WTC11 (cell line): Measurements from ENCODE around the gene DTNB. TPM values are rescaled to one million over a fixed set of nuclear protein-coding genes. Genes with fewer than 3 reads are reported as not detected.

ENCODE experiments used
- ATAC-seq: fragments of 200-7000 bp; cut with Tn5 transposase; 2 replicates; pipeline ENCODE4 v1.10.0; 2021; ENCODE audit warnings: mild to moderate bottlenecking, moderate library complexity
- CTCF ChIA-PET: fragments of 300-600 bp; sonication (Branson Sonifier 250); formaldehyde crosslinking; loops from one replicate; lab custom pipeline; 2021; ENCODE audit warnings: antibody characterized with exemption; lab: Charles Lee
- POLR2A ChIA-PET: fragments of 350-600 bp; sonication (Branson Sonifier 250); formaldehyde crosslinking; loops from one replicate; lab custom pipeline; 2021; ENCODE audit warnings: antibody characterized with exemption; lab: Charles Lee
- DNase-seq: peaks from one replicate; pipeline ENCODE4 v3.0.0; 2021; ENCODE audit warnings: low spot score
- H3K27ac Mint-ChIP-seq: 2 replicates; pipeline ENCODE4 v1.8.0; 2021; ENCODE audit warnings: mixed read lengths
- H3K27me3 Mint-ChIP-seq: 2 replicates; pipeline ENCODE4 v1.8.0; 2021; ENCODE audit warnings: low read depth, mild to moderate bottlenecking, moderate library complexity, mixed read lengths
- H3K36me3 Mint-ChIP-seq: 2 replicates; pipeline ENCODE4 v1.8.0; 2021; ENCODE audit warnings: mixed read lengths
- H3K4me1 Mint-ChIP-seq: 2 replicates; pipeline ENCODE4 v1.8.0; 2022; ENCODE audit warnings: mixed read lengths
- H3K4me3 Mint-ChIP-seq: 2 replicates; pipeline ENCODE4 v1.8.0; 2021; ENCODE audit warnings: mild to moderate bottlenecking, moderate library complexity, mixed read lengths
- H3K9me3 Mint-ChIP-seq: 2 replicates; pipeline ENCODE4 v1.8.0; 2021; ENCODE audit warnings: mixed read lengths
- CREM ChIP-seq: sonication (generic); formaldehyde crosslinking; IDR thresholded peaks from 2 replicates; pipeline ENCODE4 v1.8.1; 2022; ENCODE audit warnings: mild to moderate bottlenecking, missing genetic modification reagents, moderate library complexity
- FOXP1 ChIP-seq: sonication (generic); formaldehyde crosslinking; IDR thresholded peaks from 2 replicates; pipeline ENCODE4 v1.8.0; 2022; ENCODE audit warnings: missing genetic modification reagents, mild to moderate bottlenecking, moderate library complexity, borderline replicate concordance
- GABPB1 ChIP-seq: sonication (generic); formaldehyde crosslinking; IDR thresholded peaks from 2 replicates; pipeline ENCODE4 v1.8.1; 2023; ENCODE audit warnings: mild to moderate bottlenecking, missing genetic modification reagents
- JUN ChIP-seq: sonication (generic); formaldehyde crosslinking; IDR thresholded peaks from 2 replicates; pipeline ENCODE4 v1.8.0; 2023; ENCODE audit warnings: mild to moderate bottlenecking, missing genetic modification reagents
- KAT7 ChIP-seq: sonication (generic); formaldehyde crosslinking; IDR thresholded peaks from 2 replicates; pipeline ENCODE4 v1.8.1; 2023; ENCODE audit warnings: missing genetic modification reagents, mild to moderate bottlenecking, borderline replicate concordance
- MXD4 ChIP-seq: fragments of 250-450 bp; sonication (Bioruptor Pico); IDR thresholded peaks from 2 replicates; pipeline ENCODE4 v1.8.0; 2021; ENCODE audit warnings: mild to moderate bottlenecking, moderate library complexity, borderline replicate concordance
- NFATC4 ChIP-seq: fragments of 250-450 bp; sonication (Bioruptor Pico); IDR thresholded peaks from 2 replicates; pipeline ENCODE4 v1.9.0; 2021; ENCODE audit warnings: mild to moderate bottlenecking
- NFYB ChIP-seq: sonication (generic); formaldehyde crosslinking; conservative IDR thresholded peaks from 2 replicates; pipeline ENCODE4 v1.8.0; 2022; ENCODE audit warnings: low read depth, missing genetic modification reagents
- RELA ChIP-seq: sonication (generic); formaldehyde crosslinking; IDR thresholded peaks from 2 replicates; pipeline ENCODE4 v1.8.1; 2022; ENCODE audit warnings: missing genetic modification reagents, mild to moderate bottlenecking, borderline replicate concordance
- SOX15 ChIP-seq: fragments of 250-450 bp; sonication (Bioruptor Pico); IDR thresholded peaks from 2 replicates; pipeline ENCODE4 v1.9.0; 2021; ENCODE audit warnings: mild to moderate bottlenecking
- TCF7 ChIP-seq: sonication (generic); formaldehyde crosslinking; IDR thresholded peaks from 2 replicates; pipeline ENCODE4 v1.8.0; 2022; ENCODE audit warnings: mild to moderate bottlenecking, low read depth, missing genetic modification reagents, moderate library complexity
- TEAD1 ChIP-seq: sonication (generic); formaldehyde crosslinking; IDR thresholded peaks from 2 replicates; pipeline ENCODE4 v1.8.0; 2022; ENCODE audit warnings: mild to moderate bottlenecking, missing genetic modification reagents
- ZNF121 ChIP-seq: sonication (generic); formaldehyde crosslinking; IDR thresholded peaks from 2 replicates; pipeline ENCODE4 v1.8.0; 2023; ENCODE audit warnings: missing genetic modification reagents
- ZNF263 ChIP-seq: sonication (generic); formaldehyde crosslinking; IDR thresholded peaks from 2 replicates; pipeline ENCODE4 v1.8.1; 2022; ENCODE audit warnings: low read depth, mild to moderate bottlenecking, moderate library complexity, missing genetic modification reagents
- ZNF396 ChIP-seq: fragments of 250-450 bp; sonication (Bioruptor Pico); IDR thresholded peaks from 2 replicates; pipeline ENCODE4 v1.8.0; 2021; ENCODE audit warnings: mild to moderate bottlenecking, moderate library complexity, borderline replicate concordance
- total RNA-seq: library from RNA; stranded (reverse); gene quantifications from 3 replicates; pipeline ENCODE4 v1.2.3, GENCODE V29; 2021
- TF ChIP-seq, protein P1 (sequence below): fragments of 250-450 bp; sonication (Bioruptor Pico); IDR thresholded peaks from 2 replicates; pipeline ENCODE4 v1.9.0; 2021; ENCODE audit warnings: mild to moderate bottlenecking
- TF ChIP-seq, protein P2 (sequence below): sonication (generic); formaldehyde crosslinking; IDR thresholded peaks from 2 replicates; pipeline ENCODE4 v1.8.0; 2022; ENCODE audit warnings: mild to moderate bottlenecking, missing genetic modification reagents
- TF ChIP-seq, protein P3 (sequence below): sonication (generic); formaldehyde crosslinking; IDR thresholded peaks from 2 replicates; pipeline ENCODE4 v1.8.1; 2022; ENCODE audit warnings: missing genetic modification reagents, borderline replicate concordance
- TF ChIP-seq, protein P4 (sequence below): fragments of 250-450 bp; sonication (Bioruptor Pico); IDR thresholded peaks from 2 replicates; pipeline ENCODE4 v1.9.0; 2021; ENCODE audit warnings: mild to moderate bottlenecking
- TF ChIP-seq, protein P5 (sequence below): sonication (generic); formaldehyde crosslinking; IDR thresholded peaks from 2 replicates; pipeline ENCODE4 v1.8.0; 2022; ENCODE audit warnings: mild to moderate bottlenecking, missing genetic modification reagents
- TF ChIP-seq, protein P6 (sequence below): sonication (generic); formaldehyde crosslinking; conservative IDR thresholded peaks from 2 replicates; pipeline ENCODE4 v1.8.1; 2023; ENCODE audit warnings: mild to moderate bottlenecking, low read depth, missing genetic modification reagents, moderate library complexity

The DTNB gene
- total RNA-seq, 1 experiment from 2014 or later, result 39.9 TPM

DNA sequence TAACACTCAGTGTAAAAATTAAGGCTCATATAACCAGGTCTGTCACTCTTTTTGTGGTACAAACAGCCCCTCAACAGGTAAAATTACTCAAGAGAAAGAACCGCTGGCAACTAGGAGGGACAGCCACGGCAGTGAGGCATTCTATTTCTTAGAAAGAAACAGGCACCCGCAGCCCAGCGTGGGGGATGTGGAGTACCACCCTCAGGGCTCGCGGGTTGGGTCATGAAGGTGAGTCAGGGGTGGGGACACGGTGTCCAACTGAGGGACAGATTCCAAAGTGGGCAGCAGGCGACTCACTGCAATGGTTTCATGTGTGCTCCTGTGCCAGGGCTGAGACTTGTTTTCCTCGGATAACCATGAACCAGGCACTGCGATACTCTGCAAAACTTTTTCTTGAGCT lies 129.4 kb downstream of the DTNB start (continued):
- TF ChIP-seq TCF7 (CRISPR knock-in tag), result no peak
- TF ChIP-seq, all 79 proteins: peak for 0

DNA sequence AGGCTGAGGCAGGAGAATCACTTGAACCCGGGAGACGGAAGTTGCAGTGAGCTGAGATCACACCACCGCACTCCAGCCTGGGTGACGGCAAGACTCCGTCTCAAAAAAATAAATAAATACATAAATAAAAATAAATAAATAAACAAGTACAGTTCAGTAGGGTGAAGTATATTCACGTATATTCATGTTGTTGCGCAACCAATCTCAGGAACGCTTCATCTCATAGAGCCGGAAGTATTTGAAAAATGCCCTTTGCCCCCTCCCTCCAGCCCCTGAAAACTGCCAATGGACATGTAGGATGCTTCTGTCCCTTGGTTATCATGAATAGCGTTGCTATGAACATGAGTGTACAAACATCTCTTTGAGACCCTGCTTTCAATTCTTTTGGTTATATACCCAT lies 132.0 kb downstream of the DTNB start:
- TF ChIP-seq JUN (CRISPR knock-in tag) (no peak), CREM (CRISPR knock-in tag) (no peak), TEAD1 (CRISPR knock-in tag) (no peak), SOX15 (CRISPR knock-in tag) (no peak), FOXP1 (CRISPR knock-in tag) (no peak), KAT7 (CRISPR knock-in tag) (no peak), RELA (CRISPR knock-in tag) (no peak), NFYB (CRISPR knock-in tag) (no peak), ZNF396 (CRISPR knock-in tag) (no peak), ZNF121 (CRISPR knock-in tag) (no peak), NFATC4 (CRISPR knock-in tag) (no peak), MXD4 (CRISPR knock-in tag) (no peak), ZNF263 (CRISPR knock-in tag) (no peak)
- TF ChIP-seq, protein P1, sequence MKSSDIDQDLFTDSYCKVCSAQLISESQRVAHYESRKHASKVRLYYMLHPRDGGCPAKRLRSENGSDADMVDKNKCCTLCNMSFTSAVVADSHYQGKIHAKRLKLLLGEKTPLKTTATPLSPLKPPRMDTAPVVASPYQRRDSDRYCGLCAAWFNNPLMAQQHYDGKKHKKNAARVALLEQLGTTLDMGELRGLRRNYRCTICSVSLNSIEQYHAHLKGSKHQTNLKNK, result no peak
- TF ChIP-seq, protein P2, sequence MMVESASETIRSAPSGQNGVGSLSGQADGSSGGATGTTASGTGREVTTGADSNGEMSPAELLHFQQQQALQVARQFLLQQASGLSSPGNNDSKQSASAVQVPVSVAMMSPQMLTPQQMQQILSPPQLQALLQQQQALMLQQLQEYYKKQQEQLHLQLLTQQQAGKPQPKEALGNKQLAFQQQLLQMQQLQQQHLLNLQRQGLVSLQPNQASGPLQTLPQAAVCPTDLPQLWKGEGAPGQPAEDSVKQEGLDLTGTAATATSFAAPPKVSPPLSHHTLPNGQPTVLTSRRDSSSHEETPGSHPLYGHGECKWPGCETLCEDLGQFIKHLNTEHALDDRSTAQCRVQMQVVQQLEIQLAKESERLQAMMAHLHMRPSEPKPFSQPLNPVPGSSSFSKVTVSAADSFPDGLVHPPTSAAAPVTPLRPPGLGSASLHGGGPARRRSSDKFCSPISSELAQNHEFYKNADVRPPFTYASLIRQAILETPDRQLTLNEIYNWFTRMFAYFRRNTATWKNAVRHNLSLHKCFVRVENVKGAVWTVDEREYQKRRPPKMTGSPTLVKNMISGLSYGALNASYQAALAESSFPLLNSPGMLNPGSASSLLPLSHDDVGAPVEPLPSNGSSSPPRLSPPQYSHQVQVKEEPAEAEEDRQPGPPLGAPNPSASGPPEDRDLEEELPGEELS (CRISPR knock-in tag), result no peak
- TF ChIP-seq, protein P3, sequence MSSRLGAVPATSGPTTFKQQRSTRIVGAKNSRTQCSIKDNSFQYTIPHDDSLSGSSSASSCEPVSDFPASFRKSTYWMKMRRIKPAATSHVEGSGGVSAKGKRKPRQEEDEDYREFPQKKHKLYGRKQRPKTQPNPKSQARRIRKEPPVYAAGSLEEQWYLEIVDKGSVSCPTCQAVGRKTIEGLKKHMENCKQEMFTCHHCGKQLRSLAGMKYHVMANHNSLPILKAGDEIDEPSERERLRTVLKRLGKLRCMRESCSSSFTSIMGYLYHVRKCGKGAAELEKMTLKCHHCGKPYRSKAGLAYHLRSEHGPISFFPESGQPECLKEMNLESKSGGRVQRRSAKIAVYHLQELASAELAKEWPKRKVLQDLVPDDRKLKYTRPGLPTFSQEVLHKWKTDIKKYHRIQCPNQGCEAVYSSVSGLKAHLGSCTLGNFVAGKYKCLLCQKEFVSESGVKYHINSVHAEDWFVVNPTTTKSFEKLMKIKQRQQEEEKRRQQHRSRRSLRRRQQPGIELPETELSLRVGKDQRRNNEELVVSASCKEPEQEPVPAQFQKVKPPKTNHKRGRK, result no peak
- Mint-ChIP-seq H3K9me3 (peaks cover 5% of the 10 kb centered on the region), H3K27ac (no peak overlapping the region), H3K27me3 (no peaks in the 10 kb centered on the region), H3K36me3 (peaks cover 10% of the 10 kb centered on the region), H3K4me3 (no peak overlapping the region), H3K4me1 (peaks cover 6% of the 10 kb centered on the region)
- ChIA-PET POLR2A (no interaction called here), CTCF (no interaction called here)
- DNase-seq (no peak), ATAC-seq (no peak)

DNA sequence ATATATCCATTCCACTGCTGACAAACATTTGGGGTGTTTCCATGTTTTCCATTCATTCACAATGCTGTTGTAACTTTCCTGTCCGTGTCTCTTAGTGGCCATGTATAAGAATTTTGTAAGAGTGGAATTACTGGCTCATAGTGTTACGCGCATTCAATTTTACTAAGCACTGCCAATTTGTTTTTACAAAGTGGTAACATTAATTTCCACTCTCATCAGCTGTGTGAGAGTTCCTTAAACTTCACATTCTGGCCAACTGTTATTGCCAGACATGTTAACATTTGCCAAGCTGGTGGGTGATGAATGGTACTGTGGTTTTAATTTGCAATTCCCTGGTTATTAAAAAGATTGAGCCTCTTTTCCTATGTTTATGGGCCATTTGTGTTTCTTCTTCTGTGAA lies 134.2 kb downstream of the DTNB start:
- Mint-ChIP-seq H3K9me3 (peaks cover 5% of the 10 kb centered on the region), H3K4me1 (peaks cover 6% of the 10 kb centered on the region)
- no peak for ATAC-seq
- TF ChIP-seq, protein P4, sequence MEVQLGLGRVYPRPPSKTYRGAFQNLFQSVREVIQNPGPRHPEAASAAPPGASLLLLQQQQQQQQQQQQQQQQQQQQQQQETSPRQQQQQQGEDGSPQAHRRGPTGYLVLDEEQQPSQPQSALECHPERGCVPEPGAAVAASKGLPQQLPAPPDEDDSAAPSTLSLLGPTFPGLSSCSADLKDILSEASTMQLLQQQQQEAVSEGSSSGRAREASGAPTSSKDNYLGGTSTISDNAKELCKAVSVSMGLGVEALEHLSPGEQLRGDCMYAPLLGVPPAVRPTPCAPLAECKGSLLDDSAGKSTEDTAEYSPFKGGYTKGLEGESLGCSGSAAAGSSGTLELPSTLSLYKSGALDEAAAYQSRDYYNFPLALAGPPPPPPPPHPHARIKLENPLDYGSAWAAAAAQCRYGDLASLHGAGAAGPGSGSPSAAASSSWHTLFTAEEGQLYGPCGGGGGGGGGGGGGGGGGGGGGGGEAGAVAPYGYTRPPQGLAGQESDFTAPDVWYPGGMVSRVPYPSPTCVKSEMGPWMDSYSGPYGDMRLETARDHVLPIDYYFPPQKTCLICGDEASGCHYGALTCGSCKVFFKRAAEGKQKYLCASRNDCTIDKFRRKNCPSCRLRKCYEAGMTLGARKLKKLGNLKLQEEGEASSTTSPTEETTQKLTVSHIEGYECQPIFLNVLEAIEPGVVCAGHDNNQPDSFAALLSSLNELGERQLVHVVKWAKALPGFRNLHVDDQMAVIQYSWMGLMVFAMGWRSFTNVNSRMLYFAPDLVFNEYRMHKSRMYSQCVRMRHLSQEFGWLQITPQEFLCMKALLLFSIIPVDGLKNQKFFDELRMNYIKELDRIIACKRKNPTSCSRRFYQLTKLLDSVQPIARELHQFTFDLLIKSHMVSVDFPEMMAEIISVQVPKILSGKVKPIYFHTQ (CRISPR knock-in tag), result no peak
- TF ChIP-seq MXD4 (CRISPR knock-in tag), result no peak
- no peak for TF ChIP-seq GABPB1 (CRISPR knock-in tag)
- TF ChIP-seq, protein P5, sequence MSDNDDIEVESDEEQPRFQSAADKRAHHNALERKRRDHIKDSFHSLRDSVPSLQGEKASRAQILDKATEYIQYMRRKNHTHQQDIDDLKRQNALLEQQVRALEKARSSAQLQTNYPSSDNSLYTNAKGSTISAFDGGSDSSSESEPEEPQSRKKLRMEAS (CRISPR knock-in tag), result no peak
- TF ChIP-seq, protein P6, sequence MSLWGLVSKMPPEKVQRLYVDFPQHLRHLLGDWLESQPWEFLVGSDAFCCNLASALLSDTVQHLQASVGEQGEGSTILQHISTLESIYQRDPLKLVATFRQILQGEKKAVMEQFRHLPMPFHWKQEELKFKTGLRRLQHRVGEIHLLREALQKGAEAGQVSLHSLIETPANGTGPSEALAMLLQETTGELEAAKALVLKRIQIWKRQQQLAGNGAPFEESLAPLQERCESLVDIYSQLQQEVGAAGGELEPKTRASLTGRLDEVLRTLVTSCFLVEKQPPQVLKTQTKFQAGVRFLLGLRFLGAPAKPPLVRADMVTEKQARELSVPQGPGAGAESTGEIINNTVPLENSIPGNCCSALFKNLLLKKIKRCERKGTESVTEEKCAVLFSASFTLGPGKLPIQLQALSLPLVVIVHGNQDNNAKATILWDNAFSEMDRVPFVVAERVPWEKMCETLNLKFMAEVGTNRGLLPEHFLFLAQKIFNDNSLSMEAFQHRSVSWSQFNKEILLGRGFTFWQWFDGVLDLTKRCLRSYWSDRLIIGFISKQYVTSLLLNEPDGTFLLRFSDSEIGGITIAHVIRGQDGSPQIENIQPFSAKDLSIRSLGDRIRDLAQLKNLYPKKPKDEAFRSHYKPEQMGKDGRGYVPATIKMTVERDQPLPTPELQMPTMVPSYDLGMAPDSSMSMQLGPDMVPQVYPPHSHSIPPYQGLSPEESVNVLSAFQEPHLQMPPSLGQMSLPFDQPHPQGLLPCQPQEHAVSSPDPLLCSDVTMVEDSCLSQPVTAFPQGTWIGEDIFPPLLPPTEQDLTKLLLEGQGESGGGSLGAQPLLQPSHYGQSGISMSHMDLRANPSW (CRISPR knock-in tag), result no peak

More for the DNA sequence above, 134.2 kb downstream of the DTNB start:
- H3K36me3 Mint-ChIP-seq, result peaks cover 24% of the 10 kb centered on the region
- no peak overlapping the region for H3K4me3 Mint-ChIP-seq
- H3K27ac Mint-ChIP-seq, result no peak overlapping the region
- CTCF ChIA-PET, result no interaction called here
- POLR2A ChIA-PET, result no interaction called here
- no peak for DNase-seq
- H3K27me3 Mint-ChIP-seq, result no peaks in the 10 kb centered on the region
